Measurements from ENCODE around the gene AP5M1.
A peak's percentile ranks its signal among the peaks of the same experiment; 100 is the strongest.
"Not testable (repeated sequence)": the region's sequence is repeated elsewhere in the genome, so short reads cannot be mapped to it uniquely, and the experiment has no call there.

AP5M1 gene, protein sequence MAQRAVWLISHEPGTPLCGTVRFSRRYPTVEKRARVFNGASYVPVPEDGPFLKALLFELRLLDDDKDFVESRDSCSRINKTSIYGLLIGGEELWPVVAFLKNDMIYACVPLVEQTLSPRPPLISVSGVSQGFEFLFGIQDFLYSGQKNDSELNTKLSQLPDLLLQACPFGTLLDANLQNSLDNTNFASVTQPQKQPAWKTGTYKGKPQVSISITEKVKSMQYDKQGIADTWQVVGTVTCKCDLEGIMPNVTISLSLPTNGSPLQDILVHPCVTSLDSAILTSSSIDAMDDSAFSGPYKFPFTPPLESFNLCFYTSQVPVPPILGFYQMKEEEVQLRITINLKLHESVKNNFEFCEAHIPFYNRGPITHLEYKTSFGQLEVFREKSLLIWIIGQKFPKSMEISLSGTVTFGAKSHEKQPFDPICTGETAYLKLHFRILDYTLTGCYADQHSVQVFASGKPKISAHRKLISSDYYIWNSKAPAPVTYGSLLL

DNA sequence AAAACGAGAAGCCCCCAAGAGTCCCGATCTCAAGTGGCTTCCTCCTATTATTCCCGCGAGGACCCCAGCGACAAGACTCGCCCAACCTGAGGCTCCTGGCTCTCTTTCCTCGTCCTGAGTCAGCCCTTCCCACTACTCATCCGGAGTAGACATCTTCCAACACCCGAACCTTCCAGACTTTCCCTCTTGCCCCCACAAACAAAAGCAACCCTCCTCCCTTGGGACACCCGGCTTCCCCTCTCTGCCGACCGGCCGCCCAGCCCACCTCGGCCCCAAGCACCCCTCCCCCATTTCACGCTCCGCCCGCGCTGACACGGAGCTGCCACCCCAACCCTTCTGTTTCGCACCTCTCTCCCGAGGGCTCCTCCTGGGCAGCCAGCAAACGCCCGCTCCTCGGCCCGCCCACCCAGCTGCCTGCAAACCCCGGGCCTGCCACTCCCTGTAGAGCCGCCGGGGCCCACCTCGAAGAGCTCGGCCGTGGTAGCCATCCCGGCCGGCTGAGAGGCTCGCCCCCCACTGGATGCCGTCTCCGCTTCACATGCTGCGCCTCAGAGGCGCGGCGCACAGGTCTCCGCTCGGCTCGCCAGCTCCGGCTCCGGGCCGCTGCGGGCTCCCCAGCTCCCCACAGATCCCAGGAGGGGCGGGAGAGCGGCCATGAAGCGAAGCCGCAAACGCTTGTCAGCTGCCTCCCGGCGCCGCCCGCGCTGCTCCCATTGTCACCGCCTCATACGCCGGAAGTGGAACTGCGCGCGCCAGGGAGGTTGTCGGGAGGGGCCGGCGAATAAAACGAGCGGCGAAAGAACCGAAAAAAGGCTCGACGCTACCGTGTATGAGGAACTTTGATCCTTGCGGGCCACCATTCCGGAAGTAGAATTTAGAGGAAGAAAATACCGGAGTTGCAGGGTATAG lies at the start of gene AP5M1, which contains the start of gene EXOC5:
Gene AP5M1 (plus strand): TSS at position 811 of the 909 bp plus-strand sequence. CDS start 344 bp downstream, outside the sequence.
Gene EXOC5 (minus strand): TSS at position 745 of the 909 bp plus-strand sequence. CDS start 257 bp downstream, at position 488.
- H3K27ac ChIP-seq (ENCODE audit: poor library complexity, severe bottlenecking): peak within 1 kb of the TSS; percentile 76
- TF ChIP-seq, protein P1, sequence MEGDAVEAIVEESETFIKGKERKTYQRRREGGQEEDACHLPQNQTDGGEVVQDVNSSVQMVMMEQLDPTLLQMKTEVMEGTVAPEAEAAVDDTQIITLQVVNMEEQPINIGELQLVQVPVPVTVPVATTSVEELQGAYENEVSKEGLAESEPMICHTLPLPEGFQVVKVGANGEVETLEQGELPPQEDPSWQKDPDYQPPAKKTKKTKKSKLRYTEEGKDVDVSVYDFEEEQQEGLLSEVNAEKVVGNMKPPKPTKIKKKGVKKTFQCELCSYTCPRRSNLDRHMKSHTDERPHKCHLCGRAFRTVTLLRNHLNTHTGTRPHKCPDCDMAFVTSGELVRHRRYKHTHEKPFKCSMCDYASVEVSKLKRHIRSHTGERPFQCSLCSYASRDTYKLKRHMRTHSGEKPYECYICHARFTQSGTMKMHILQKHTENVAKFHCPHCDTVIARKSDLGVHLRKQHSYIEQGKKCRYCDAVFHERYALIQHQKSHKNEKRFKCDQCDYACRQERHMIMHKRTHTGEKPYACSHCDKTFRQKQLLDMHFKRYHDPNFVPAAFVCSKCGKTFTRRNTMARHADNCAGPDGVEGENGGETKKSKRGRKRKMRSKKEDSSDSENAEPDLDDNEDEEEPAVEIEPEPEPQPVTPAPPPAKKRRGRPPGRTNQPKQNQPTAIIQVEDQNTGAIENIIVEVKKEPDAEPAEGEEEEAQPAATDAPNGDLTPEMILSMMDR (IDR thresholded peaks at IDR 0.05; ENCODE audit: poor library complexity, severe bottlenecking): peak; percentile 31
- DNase-seq (ENCODE audit: low spot score) (peak; percentile 91), ATAC-seq (ENCODE audit: low read depth) (peak; percentile 83)
- peaks cover 20% of the 10 kb centered on the region for H3K36me3 ChIP-seq (ENCODE audit: low read depth)
- no peaks in the 10 kb centered on the region for H3K9me3 ChIP-seq (ENCODE audit: severe bottlenecking)
- H3K27me3 ChIP-seq (ENCODE audit: insufficient read depth, poor library complexity, severe bottlenecking): no peaks in the 10 kb centered on the region
- H3K4me1 ChIP-seq (ENCODE audit: insufficient read depth, poor library complexity, severe bottlenecking): peaks cover 33% of the 10 kb centered on the region
- H3K4me3 ChIP-seq (ENCODE audit: severe bottlenecking): peak within 1 kb of the TSS; percentile 92

DNA sequence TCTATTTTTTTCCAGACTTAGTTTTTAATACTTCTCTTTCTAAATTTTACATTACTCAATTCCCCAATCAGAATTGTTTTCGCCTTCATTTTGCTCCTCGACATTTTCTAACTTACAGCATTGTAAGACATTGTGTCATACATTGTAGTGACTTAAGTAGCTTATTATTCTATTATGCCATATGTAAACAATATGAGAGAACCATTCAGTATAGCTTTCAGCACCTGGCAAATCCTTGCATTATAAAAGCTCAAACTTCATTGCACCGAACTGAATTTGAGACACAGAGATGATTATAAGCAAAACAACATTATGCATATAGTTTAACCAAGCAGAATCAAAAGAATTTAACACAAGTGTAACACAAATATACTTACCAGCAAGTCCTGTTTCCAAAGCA lies 46.8 kb upstream of the AP5M1 start:
- Histone ChIP-seq H3K4me3 (ENCODE audit: severe bottlenecking) (no peak overlapping the region), H3K27me3 (ENCODE audit: insufficient read depth, poor library complexity, severe bottlenecking) (no peaks in the 10 kb centered on the region), H3K4me1 (ENCODE audit: insufficient read depth, poor library complexity, severe bottlenecking) (no peaks in the 10 kb centered on the region), H3K9me3 (ENCODE audit: severe bottlenecking) (no peaks in the 10 kb centered on the region), H3K27ac (ENCODE audit: poor library complexity, severe bottlenecking) (no peak overlapping the region), H3K36me3 (ENCODE audit: low read depth) (peaks cover 54% of the 10 kb centered on the region)
- DNase-seq (ENCODE audit: low spot score) (no peak), ATAC-seq (ENCODE audit: low read depth) (no peak)
- TF ChIP-seq, protein P1 (IDR thresholded peaks at IDR 0.05; ENCODE audit: poor library complexity, severe bottlenecking): no peak

DNA sequence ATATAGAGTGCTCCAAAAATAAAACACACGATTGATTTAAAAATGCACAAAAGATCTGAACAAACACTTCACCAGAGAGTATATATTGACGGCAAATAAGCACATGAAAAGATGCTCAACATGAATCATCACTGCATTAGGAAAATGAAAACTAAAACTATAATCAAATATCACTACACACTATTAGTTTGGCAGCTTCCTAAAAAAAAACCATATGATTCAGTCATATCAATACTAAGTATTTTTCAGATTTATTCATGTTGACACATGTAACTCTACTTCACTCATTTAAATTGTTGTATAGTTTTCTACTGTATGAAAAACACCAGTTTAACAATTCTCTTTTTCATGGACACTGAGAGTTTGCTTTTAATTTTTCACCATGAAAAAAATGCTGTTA lies 41.7 kb upstream of the AP5M1 start:
- ATAC-seq (ENCODE audit: low read depth): no peak
- no peak overlapping the region for H3K27ac ChIP-seq (ENCODE audit: poor library complexity, severe bottlenecking)
- DNase-seq (ENCODE audit: low spot score): no peak
- no peak overlapping the region for H3K4me3 ChIP-seq (ENCODE audit: severe bottlenecking)
- peaks cover 56% of the 10 kb centered on the region for H3K36me3 ChIP-seq (ENCODE audit: low read depth)
- H3K4me1 ChIP-seq (ENCODE audit: insufficient read depth, poor library complexity, severe bottlenecking): no peaks in the 10 kb centered on the region
- no peaks in the 10 kb centered on the region for H3K27me3 ChIP-seq (ENCODE audit: insufficient read depth, poor library complexity, severe bottlenecking)
- H3K9me3 ChIP-seq (ENCODE audit: severe bottlenecking): no peaks in the 10 kb centered on the region
- TF ChIP-seq, protein P1 (IDR thresholded peaks at IDR 0.05; ENCODE audit: poor library complexity, severe bottlenecking): no peak

DNA sequence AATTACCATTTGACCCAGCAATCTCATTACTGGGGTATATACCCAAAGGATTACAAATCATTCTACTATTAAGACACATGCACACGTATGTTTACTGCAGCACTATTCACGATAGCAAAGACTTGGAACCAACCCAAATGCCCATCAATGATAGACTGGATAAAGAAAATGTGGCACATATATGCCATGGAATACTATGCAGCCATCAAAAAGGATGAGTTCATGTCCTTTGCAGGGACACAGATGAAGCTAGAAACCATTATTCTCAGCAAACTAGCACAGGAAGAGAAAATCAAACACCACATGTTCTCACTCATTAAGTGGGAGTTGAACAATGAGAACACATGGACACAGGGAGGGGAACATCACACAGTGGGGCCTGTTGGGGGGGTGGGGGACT lies 40.5 kb upstream of the AP5M1 start:
- not testable (repeated sequence) for H3K4me1 ChIP-seq (ENCODE audit: insufficient read depth, poor library complexity, severe bottlenecking); H3K27ac ChIP-seq (ENCODE audit: poor library complexity, severe bottlenecking); H3K9me3 ChIP-seq (ENCODE audit: severe bottlenecking); H3K4me3 ChIP-seq (ENCODE audit: severe bottlenecking); ATAC-seq (ENCODE audit: low read depth); H3K27me3 ChIP-seq (ENCODE audit: insufficient read depth, poor library complexity, severe bottlenecking); DNase-seq (ENCODE audit: low spot score)
- H3K36me3 ChIP-seq (ENCODE audit: low read depth): peaks cover 68% of the 10 kb centered on the region

DNA sequence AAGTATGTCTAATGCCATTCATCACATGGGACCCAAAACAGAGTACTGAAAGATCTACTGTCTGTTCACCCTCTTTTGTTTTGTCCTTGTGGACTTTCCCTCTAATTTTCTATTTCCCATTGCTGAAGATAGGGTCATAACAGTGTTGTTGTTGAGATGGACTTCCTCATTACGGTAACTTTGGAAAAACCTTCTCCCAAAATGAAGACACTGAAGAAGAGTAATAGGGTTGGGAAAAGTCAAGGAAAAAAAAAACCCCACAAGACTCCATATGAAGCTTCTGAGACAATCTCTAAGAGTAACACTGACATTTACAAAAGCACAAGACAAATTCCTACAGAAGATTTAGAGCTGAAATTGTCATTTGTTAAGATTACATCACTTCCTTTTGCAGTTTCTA lies 36.8 kb upstream of the AP5M1 start:
- TF ChIP-seq, protein P1 (IDR thresholded peaks at IDR 0.05; ENCODE audit: poor library complexity, severe bottlenecking): no peak
- no peaks in the 10 kb centered on the region for H3K27me3 ChIP-seq (ENCODE audit: insufficient read depth, poor library complexity, severe bottlenecking)
- H3K27ac ChIP-seq (ENCODE audit: poor library complexity, severe bottlenecking): no peak overlapping the region
- ATAC-seq (ENCODE audit: low read depth): no peak
- no peak for DNase-seq (ENCODE audit: low spot score)
- no peak overlapping the region for H3K4me3 ChIP-seq (ENCODE audit: severe bottlenecking)
- H3K4me1 ChIP-seq (ENCODE audit: insufficient read depth, poor library complexity, severe bottlenecking): no peaks in the 10 kb centered on the region
- peaks cover 91% of the 10 kb centered on the region for H3K36me3 ChIP-seq (ENCODE audit: low read depth)
- H3K9me3 ChIP-seq (ENCODE audit: severe bottlenecking): no peaks in the 10 kb centered on the region

DNA sequence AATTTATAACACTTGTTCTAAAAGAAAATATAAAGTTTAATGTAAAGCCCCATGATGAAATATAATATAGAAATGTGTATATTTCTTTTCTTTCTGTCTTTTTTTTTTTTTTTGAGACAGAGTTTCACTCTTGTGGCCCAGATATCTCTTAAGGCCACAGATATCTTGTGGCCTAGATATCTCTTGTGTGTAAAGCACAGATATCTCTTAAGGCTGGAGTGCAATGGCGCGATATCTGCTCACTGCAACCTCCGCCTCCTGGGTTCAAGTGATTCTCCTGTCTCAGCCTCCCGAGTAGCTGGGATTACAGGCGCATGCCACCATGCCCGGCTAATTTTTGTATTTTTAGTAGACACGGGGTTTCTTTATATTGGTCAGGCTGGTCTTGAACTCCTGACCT lies 28.7 kb upstream of the AP5M1 start:
- DNase-seq (ENCODE audit: low spot score): not testable (repeated sequence)

More for the DNA sequence above, 28.7 kb upstream of the AP5M1 start:
- not testable (repeated sequence) for H3K9me3 ChIP-seq (ENCODE audit: severe bottlenecking); H3K4me1 ChIP-seq (ENCODE audit: insufficient read depth, poor library complexity, severe bottlenecking); H3K27me3 ChIP-seq (ENCODE audit: insufficient read depth, poor library complexity, severe bottlenecking); ATAC-seq (ENCODE audit: low read depth); H3K27ac ChIP-seq (ENCODE audit: poor library complexity, severe bottlenecking); H3K4me3 ChIP-seq (ENCODE audit: severe bottlenecking)
- peaks cover 74% of the 10 kb centered on the region for H3K36me3 ChIP-seq (ENCODE audit: low read depth)
